AG08395 (cell line): ENCODE results near the gene SLC10A7.

Experiments
- DNase-seq: peaks from one replicate; pipeline ENCODE4 v3.0.0; 2012; ENCODE audit warnings: mixed read lengths, low spot score

SLC10A7 gene

GRCh38 chr4:146310319-146311021 is 211.3 kb downstream of the SLC10A7 start:
- DNase-seq: no peak

- DNase-seq: peak; percentile 7
Observed at GRCh38 chr4:146308951-146309350, 212.8 kb downstream of the SLC10A7 start.

GRCh38 chr4:146302822-146303221 is 218.9 kb downstream of the SLC10A7 start:
- DNase-seq: no peak

GRCh38 chr4:146299607-146300006 is 222.1 kb downstream of the SLC10A7 start:
- DNase-seq: no peak

GRCh38 chr4:146294776-146295175 is 227.0 kb downstream of the SLC10A7 start:
- DNase-seq: no peak

GRCh38 chr4:146292508-146292907 is 229.2 kb downstream of the SLC10A7 start:
- no peak for DNase-seq

- no peak for DNase-seq
Observed at GRCh38 chr4:146291313-146291712, 230.4 kb downstream of the SLC10A7 start.

- DNase-seq: no peak
Observed at GRCh38 chr4:146288193-146288592, 233.5 kb downstream of the SLC10A7 start.

- no peak for DNase-seq
Observed at GRCh38 chr4:146285037-146285436, 236.7 kb downstream of the SLC10A7 start.

- DNase-seq: no peak
Observed at GRCh38 chr4:146283758-146284651, 237.7 kb downstream of the SLC10A7 start.

- no peak for DNase-seq
Observed at GRCh38 chr4:146282657-146283056, 239.1 kb downstream of the SLC10A7 start.

- DNase-seq: no peak
Observed at GRCh38 chr4:146278986-146279385, 242.8 kb downstream of the SLC10A7 start.

- no peak for DNase-seq
Observed at GRCh38 chr4:146275370-146275769, 246.4 kb downstream of the SLC10A7 start.

GRCh38 chr4:146274774-146275173 is 247.0 kb downstream of the SLC10A7 start:
- no peak for DNase-seq

GRCh38 chr4:146273204-146273901 is 248.4 kb downstream of the SLC10A7 start:
- no peak for DNase-seq

GRCh38 chr4:146271466-146271865 is 250.3 kb downstream of the SLC10A7 start:
- DNase-seq: no peak

GRCh38 chr4:146269228-146269653 is 252.5 kb downstream of the SLC10A7 start:
- no peak for DNase-seq

GRCh38 chr4:146267826-146268225 is 253.9 kb downstream of the SLC10A7 start:
- no peak for DNase-seq

- DNase-seq: no peak
Observed at GRCh38 chr4:146265950-146266490, 255.7 kb downstream of the SLC10A7 start.

GRCh38 chr4:146263793-146264192 is 257.9 kb downstream of the SLC10A7 start:
- no peak for DNase-seq

GRCh38 chr4:146261041-146261440 is 260.7 kb downstream of the SLC10A7 start:
- DNase-seq: no peak

- DNase-seq: no peak
Observed at GRCh38 chr4:146260521-146260920, 261.2 kb downstream of the SLC10A7 start.
